ENCODE measurements around the gene GRM4. TPM values are rescaled to one million over a fixed set of nuclear protein-coding genes. Genes with fewer than 3 reads are reported as not detected.

The GRM4 gene
- polyA plus RNA-seq, 1 of the 3 experiments (the other 2 are of a cell fraction): not detected

DNA sequence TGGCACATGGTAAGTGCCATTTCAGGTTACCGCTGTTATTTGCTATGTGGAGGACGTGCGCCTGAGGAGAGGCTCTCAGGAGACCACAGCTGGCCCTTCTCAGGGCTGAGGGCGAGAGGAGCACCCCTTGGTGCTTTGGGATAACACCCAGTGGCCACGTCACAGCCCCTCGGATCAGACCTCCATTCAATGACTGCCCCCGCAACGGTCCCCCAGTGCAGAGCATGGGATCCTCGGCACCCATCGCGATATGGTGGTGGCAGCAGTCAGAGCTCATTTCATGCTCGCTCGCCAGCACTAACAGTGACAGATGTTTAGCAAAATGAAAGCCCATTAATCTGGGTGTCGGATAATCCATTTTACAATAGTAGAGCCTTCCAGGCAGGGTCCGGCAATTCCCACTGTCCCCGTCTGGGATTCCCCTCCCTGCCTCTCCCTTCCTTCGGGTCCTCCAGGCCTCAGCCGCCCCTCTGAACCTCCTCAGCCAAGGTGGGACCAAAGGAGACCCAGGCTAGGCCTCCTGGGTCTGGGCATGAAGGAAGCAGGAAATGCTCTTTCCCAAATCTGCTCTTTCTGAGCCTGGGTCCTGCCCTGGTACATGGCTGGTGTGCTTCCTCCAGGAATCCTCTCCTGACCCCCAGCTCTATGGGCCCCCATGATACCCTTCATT is 117.1 kb downstream of the GRM4 start:
- CTCF ChIA-PET: interaction anchor here (0.8 to 8.8 kb wide), 15 partner anchors 16 to 316 kb away, joined by 3 to 184 read pairs (median 7); partner anchors contain the start of genes GRM4 and UQCC2
- H2AFZ ChIP-seq (ENCODE audit: low read depth): no peak overlapping the region
- no peak for DNase-seq
- H3K27ac ChIP-seq (ENCODE audit: low read depth in 2 of 2, low read length in 1 of 2): no peak overlapping the region
- H3K27me3 ChIP-seq (ENCODE audit: insufficient read depth): no peaks in the 10 kb centered on the region; the same call in 1 of the 2 replicates
- 72% methylated on average over 16 of the region's 18 CpGs for WGBS (ENCODE audit: low lambda C conversion rate)
- no peaks in the 10 kb centered on the region for H3F3A ChIP-seq (replicated peaks; ENCODE audit: insufficient read depth)
- H3K9me3 ChIP-seq: no peaks in the 10 kb centered on the region
- TF ChIP-seq JUND (IDR thresholded peaks at IDR 0.05) (no peak), RXRA (IDR thresholded peaks at IDR 0.05; ENCODE audit: borderline replicate concordance, low read depth) (no peak), EZH2phosphoT487 (IDR thresholded peaks at IDR 0.05; ENCODE audit: borderline replicate concordance, low read depth) (no peak)
- peaks cover 0 to 21% of the 10 kb centered on the region in 2 experiments; a peak in 1 of 4 replicates for H3K4me1 ChIP-seq (ENCODE audit: control insufficient read depth in 1 of 2, insufficient read depth in 2 of 2, low read depth in 1 of 2, low read length in 1 of 2)
- H3K9ac ChIP-seq: no peak overlapping the region
- H3K36me3 ChIP-seq (replicated peaks in 1 of 2; ENCODE audit: control insufficient read depth in 1 of 2, insufficient read depth in 2 of 2, low read length in 1 of 2): no peaks in the 10 kb centered on the region
- H3K4me3 ChIP-seq (ENCODE audit: low read depth in 2 of 2, low read length in 1 of 2): no peak overlapping the region
- no peaks in the 10 kb centered on the region for H4K20me1 ChIP-seq (ENCODE audit: insufficient read depth)
- H3K4me2 ChIP-seq: no peak overlapping the region
- POLR2A ChIA-PET: no interaction called here
- no peaks in the 10 kb centered on the region for H3K9me2 ChIP-seq
- no peaks in the 10 kb centered on the region for H3K79me2 ChIP-seq (ENCODE audit: insufficient read depth)

DNA sequence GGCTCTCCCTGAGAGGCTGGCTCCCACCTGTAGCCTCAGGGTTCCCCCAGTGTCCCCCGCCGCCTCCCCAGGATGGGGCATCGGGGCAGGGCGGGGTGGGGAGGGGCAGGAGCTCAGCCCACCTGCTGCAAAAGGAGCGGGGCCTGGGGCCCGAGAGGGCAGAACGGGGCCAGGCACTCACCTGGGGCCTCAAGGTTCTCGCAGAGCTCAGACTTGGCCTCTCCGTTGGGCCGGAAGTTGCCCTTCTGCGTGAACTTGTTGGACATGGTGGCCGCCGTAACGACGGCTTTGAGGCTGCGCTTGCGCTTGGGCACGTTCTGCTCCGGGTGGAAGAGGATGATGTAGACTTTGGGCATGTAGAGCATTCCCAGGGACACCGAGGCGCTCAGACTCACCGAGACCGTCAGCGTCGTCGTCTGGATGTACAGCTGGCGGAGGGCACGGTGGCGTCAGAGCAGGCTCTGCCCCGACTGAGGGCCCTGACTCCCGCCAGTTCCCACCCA is 117.9 kb downstream of the GRM4 start:
- Histone ChIP-seq H3K9ac (no peak overlapping the region), H3K4me1 (ENCODE audit: control insufficient read depth in 1 of 2, insufficient read depth in 2 of 2, low read depth in 1 of 2, low read length in 1 of 2) (peaks cover 0 to 21% of the 10 kb centered on the region in 2 experiments; a peak in 1 of 4 replicates), H3K9me3 (no peaks in the 10 kb centered on the region), H3K27ac (ENCODE audit: low read depth in 2 of 2, low read length in 1 of 2) (no peak overlapping the region), H3F3A (replicated peaks; ENCODE audit: insufficient read depth) (no peaks in the 10 kb centered on the region), H3K79me2 (ENCODE audit: insufficient read depth) (no peaks in the 10 kb centered on the region), H2AFZ (ENCODE audit: low read depth) (no peak overlapping the region), H3K4me2 (no peak overlapping the region), H4K20me1 (ENCODE audit: insufficient read depth) (no peaks in the 10 kb centered on the region), H3K36me3 (replicated peaks in 1 of 2; ENCODE audit: control insufficient read depth in 1 of 2, insufficient read depth in 2 of 2, low read length in 1 of 2) (no peaks in the 10 kb centered on the region), H3K9me2 (no peaks in the 10 kb centered on the region), H3K27me3 (ENCODE audit: insufficient read depth) (no peaks in the 10 kb centered on the region; the same call in 1 of the 2 replicates), H3K4me3 (ENCODE audit: low read depth in 2 of 2, low read length in 1 of 2) (no peak overlapping the region)
- ChIA-PET CTCF (interaction anchor here (0.6 to 8.8 kb wide), 46 partner anchors 9 to 1374 kb away, joined by 3 to 184 read pairs (median 5); partner anchors contain the start of genes GRM4 and UQCC2), POLR2A (no interaction called here)
- 86% methylated on average over 13 of the region's 31 CpGs for WGBS (ENCODE audit: low lambda C conversion rate)
- TF ChIP-seq, protein P1, sequence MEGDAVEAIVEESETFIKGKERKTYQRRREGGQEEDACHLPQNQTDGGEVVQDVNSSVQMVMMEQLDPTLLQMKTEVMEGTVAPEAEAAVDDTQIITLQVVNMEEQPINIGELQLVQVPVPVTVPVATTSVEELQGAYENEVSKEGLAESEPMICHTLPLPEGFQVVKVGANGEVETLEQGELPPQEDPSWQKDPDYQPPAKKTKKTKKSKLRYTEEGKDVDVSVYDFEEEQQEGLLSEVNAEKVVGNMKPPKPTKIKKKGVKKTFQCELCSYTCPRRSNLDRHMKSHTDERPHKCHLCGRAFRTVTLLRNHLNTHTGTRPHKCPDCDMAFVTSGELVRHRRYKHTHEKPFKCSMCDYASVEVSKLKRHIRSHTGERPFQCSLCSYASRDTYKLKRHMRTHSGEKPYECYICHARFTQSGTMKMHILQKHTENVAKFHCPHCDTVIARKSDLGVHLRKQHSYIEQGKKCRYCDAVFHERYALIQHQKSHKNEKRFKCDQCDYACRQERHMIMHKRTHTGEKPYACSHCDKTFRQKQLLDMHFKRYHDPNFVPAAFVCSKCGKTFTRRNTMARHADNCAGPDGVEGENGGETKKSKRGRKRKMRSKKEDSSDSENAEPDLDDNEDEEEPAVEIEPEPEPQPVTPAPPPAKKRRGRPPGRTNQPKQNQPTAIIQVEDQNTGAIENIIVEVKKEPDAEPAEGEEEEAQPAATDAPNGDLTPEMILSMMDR (IDR thresholded peaks at IDR 0.05): no peak
- TF ChIP-seq RAD21 (IDR thresholded peaks at IDR 0.05; ENCODE audit: low read length) (no peak), RXRA (IDR thresholded peaks at IDR 0.05; ENCODE audit: borderline replicate concordance, low read depth) (no peak), FOXJ3 (CRISPR knock-in tag; IDR thresholded peaks at IDR 0.05) (no peak), NFIC (IDR thresholded peaks at IDR 0.05; ENCODE audit: borderline replicate concordance) (no peak), NRF1 (IDR thresholded peaks at IDR 0.05; ENCODE audit: low read depth, low read length) (no peak), FOSL2 (IDR thresholded peaks at IDR 0.05; ENCODE audit: borderline replicate concordance, low read depth) (no peak), SIN3A (IDR thresholded peaks at IDR 0.05; ENCODE audit: borderline replicate concordance, low read depth, low read length) (no peak), TAF1 (IDR thresholded peaks at IDR 0.05; ENCODE audit: borderline replicate concordance, low read depth, low read length) (no peak), FOXM1 (IDR thresholded peaks at IDR 0.05; ENCODE audit: low read depth) (no peak)
- TF ChIP-seq, protein P2, sequence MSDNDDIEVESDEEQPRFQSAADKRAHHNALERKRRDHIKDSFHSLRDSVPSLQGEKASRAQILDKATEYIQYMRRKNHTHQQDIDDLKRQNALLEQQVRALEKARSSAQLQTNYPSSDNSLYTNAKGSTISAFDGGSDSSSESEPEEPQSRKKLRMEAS (IDR thresholded peaks at IDR 0.05; ENCODE audit: low read depth): no peak
- TF ChIP-seq, protein P3, sequence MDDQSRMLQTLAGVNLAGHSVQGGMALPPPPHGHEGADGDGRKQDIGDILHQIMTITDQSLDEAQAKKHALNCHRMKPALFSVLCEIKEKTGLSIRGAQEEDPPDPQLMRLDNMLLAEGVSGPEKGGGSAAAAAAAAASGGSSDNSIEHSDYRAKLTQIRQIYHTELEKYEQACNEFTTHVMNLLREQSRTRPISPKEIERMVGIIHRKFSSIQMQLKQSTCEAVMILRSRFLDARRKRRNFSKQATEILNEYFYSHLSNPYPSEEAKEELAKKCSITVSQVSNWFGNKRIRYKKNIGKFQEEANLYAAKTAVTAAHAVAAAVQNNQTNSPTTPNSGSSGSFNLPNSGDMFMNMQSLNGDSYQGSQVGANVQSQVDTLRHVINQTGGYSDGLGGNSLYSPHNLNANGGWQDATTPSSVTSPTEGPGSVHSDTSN (IDR thresholded peaks at IDR 0.05): no peak
- TF ChIP-seq, protein P4, sequence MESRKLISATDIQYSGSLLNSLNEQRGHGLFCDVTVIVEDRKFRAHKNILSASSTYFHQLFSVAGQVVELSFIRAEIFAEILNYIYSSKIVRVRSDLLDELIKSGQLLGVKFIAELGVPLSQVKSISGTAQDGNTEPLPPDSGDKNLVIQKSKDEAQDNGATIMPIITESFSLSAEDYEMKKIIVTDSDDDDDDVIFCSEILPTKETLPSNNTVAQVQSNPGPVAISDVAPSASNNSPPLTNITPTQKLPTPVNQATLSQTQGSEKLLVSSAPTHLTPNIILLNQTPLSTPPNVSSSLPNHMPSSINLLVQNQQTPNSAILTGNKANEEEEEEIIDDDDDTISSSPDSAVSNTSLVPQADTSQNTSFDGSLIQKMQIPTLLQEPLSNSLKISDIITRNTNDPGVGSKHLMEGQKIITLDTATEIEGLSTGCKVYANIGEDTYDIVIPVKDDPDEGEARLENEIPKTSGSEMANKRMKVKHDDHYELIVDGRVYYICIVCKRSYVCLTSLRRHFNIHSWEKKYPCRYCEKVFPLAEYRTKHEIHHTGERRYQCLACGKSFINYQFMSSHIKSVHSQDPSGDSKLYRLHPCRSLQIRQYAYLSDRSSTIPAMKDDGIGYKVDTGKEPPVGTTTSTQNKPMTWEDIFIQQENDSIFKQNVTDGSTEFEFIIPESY (IDR thresholded peaks at IDR 0.05; ENCODE audit: borderline replicate concordance, low read depth): no peak
- DNase-seq: no peak

All from SK-N-SH (cell line).